ENCODE measurements around the gene ZKSCAN5. TPM values are rescaled to one million over a fixed set of nuclear protein-coding genes. Genes with fewer than 3 reads are reported as not detected.

ZKSCAN5 gene
- total and polyA plus RNA-seq, 2 donors (not counting 3 experiments of a cell fraction or from before 2014, with no cell fraction given): 4.3 to 9.7 TPM

- TF ChIP-seq MAX (IDR thresholded peaks at IDR 0.05; ENCODE audit: insufficient read depth, insufficient read length): no peak
- TF ChIP-seq JUN (IDR thresholded peaks at IDR 0.05; ENCODE audit: borderline replicate concordance, insufficient read depth, insufficient read length, low read depth): no peak
- no peak for TF ChIP-seq EZH2 (IDR thresholded peaks at IDR 0.05; ENCODE audit: borderline replicate concordance, low read depth, low read length, severe bottlenecking)
- TF ChIP-seq POLR2A (IDR thresholded peaks at IDR 0.05; ENCODE audit: low read depth, low read length): no peak
- TF ChIP-seq, protein P1, sequence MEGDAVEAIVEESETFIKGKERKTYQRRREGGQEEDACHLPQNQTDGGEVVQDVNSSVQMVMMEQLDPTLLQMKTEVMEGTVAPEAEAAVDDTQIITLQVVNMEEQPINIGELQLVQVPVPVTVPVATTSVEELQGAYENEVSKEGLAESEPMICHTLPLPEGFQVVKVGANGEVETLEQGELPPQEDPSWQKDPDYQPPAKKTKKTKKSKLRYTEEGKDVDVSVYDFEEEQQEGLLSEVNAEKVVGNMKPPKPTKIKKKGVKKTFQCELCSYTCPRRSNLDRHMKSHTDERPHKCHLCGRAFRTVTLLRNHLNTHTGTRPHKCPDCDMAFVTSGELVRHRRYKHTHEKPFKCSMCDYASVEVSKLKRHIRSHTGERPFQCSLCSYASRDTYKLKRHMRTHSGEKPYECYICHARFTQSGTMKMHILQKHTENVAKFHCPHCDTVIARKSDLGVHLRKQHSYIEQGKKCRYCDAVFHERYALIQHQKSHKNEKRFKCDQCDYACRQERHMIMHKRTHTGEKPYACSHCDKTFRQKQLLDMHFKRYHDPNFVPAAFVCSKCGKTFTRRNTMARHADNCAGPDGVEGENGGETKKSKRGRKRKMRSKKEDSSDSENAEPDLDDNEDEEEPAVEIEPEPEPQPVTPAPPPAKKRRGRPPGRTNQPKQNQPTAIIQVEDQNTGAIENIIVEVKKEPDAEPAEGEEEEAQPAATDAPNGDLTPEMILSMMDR (IDR thresholded peaks at IDR 0.05; ENCODE audit: extremely low read depth in 1 of 2, insufficient read depth in 1 of 2, low read depth in 1 of 2, low read length in 2 of 2): no peak
- TF ChIP-seq FOS (IDR thresholded peaks at IDR 0.05; ENCODE audit: borderline replicate concordance, insufficient read depth, low read length): no peak
- TF ChIP-seq MYC (IDR thresholded peaks at IDR 0.05; ENCODE audit: low read depth, low read length): no peak
- no peak for TF ChIP-seq GATA2 (IDR thresholded peaks at IDR 0.05; ENCODE audit: insufficient read depth, insufficient read length, low read depth, low read length)
- TF ChIP-seq POLR2AphosphoS5 (IDR thresholded peaks at IDR 0.05; ENCODE audit: insufficient read depth, low read depth, low read length): no peak
- DNase-seq (ENCODE audit: low read depth, low spot score) (no peak), FAIRE-seq (no peak)
- Histone ChIP-seq H4K20me1 (replicated peaks; ENCODE audit: control insufficient read depth, extremely low read depth, insufficient read depth, low read length) (no peaks in the 10 kb centered on the region), H3K36me3 (ENCODE audit: control insufficient read depth in 2 of 2, extremely low read depth in 1 of 2, insufficient read depth in 2 of 2, low read length in 2 of 2) (peaks cover 12% of the 10 kb centered on the region in 2 experiments), H3K9me1 (replicated peaks; ENCODE audit: control insufficient read depth, extremely low read depth, insufficient read depth, low read length) (no peaks in the 10 kb centered on the region), H3K27me3 (ENCODE audit: control insufficient read depth in 2 of 2, insufficient read depth in 2 of 2, low read length in 2 of 2) (no peaks in the 10 kb centered on the region), H3K4me2 (ENCODE audit: insufficient read depth, low read length) (no peak overlapping the region), H2AFZ (ENCODE audit: low read depth, low read length) (no peak overlapping the region), H3K79me2 (ENCODE audit: control insufficient read depth, insufficient read depth, low read length) (no peaks in the 10 kb centered on the region), H3K9ac (replicated peaks; ENCODE audit: extremely low read depth, insufficient read depth, low read length) (no peak overlapping the region), H3K9me3 (replicated peaks; ENCODE audit: control insufficient read depth, insufficient read depth, low read length) (peaks cover 2% of the 10 kb centered on the region), H3K27ac (ENCODE audit: insufficient read depth, low read depth, low read length) (no peak overlapping the region), H3K4me1 (ENCODE audit: control insufficient read depth, extremely low read depth, insufficient read depth, low read length) (no peaks in the 10 kb centered on the region), H3K4me3 (replicated peaks in 1 of 3; ENCODE audit: insufficient read depth in 1 of 3, low read depth in 1 of 3, low read length in 3 of 3) (no peak overlapping the region)
- POLR2A ChIA-PET: no interaction called here
- CTCF ChIA-PET: interaction anchor here (0.5 to 1.3 kb wide), 9 partner anchors 9 to 422 kb away, joined by 3 to 18 read pairs (median 3); partner anchors contain the start of genes GJC3 and ZSCAN25
- dilution Hi-C loops (cut with MboI; ENCODE audit: extremely low pct_ligation_motif_present, low sequenced_read_pairs): no loop called here
- intact Hi-C loops (cut with micrococcal nuclease): no loop called here
- BruUV-seq (replicated peaks): no TSS peak
Observed at GRCh38 chr7:99525713-99526440, 21.4 kb downstream of the ZKSCAN5 start.

All from endothelial cell of umbilical vein (primary cell).